Tibial nerve (tissue), 4 donors: ENCODE measurements around the gene ZNF425. TPM values are rescaled to one million over a fixed set of nuclear protein-coding genes. Genes with fewer than 3 reads are reported as not detected.

Source experiments
- DNase-seq, 2 donors: peaks; one replicate each; pipeline ENCODE4 v3.0.0-alpha.2; 2019; ENCODE audit warnings: low spot score in 2 of 2
- H3K27ac ChIP-seq, 4 donors: fragments of 200-600 bp; sonication (generic) in 3 of 4; one replicate each; pipeline ENCODE4 v1.5.1; 2017 to 2019; ENCODE audit warnings: mild to moderate bottlenecking in 1 of 4
- H3K27me3 ChIP-seq, 2 donors: fragments of 200-600 bp; sonication (generic) in 1 of 2; one replicate each; pipeline versions ENCODE4 v1.5.1 to v1.6.0; 2017 to 2019
- H3K36me3 ChIP-seq, 3 donors: fragments of 200-600 bp; sonication (generic); one replicate each; pipeline ENCODE4 v1.5.1; 2018 to 2019
- H3K4me1 ChIP-seq, 4 donors: fragments of 200-600 bp; sonication (generic) in 3 of 4; one replicate each; pipeline ENCODE4 v1.5.1; 2017 to 2019
- H3K4me3 ChIP-seq, 4 donors: fragments of 200-600 bp; sonication (generic) in 3 of 4; one replicate each; pipeline ENCODE4 v1.5.1; 2017 to 2019; ENCODE audit warnings: mild to moderate bottlenecking in 1 of 4, moderate library complexity in 1 of 4
- H3K9me3 ChIP-seq, 4 donors: fragments of 200-600 bp; sonication (generic) in 3 of 4; one replicate each; pipeline ENCODE4 v1.5.1; 2017 to 2019
- CTCF ChIP-seq, 5 experiments: fragments of 200-600 bp in 3 of 5; fragments of 450-650 bp in 2 of 5; sonication (generic) in 3 of 5; IDR thresholded peaks; one replicate each; pipeline ENCODE4 v1.5.1; 2016 to 2019; ENCODE audit warnings: antibody characterized with exemption in 5 of 5, mild to moderate bottlenecking in 3 of 5, moderate library complexity in 2 of 5
- EP300 ChIP-seq, 2 donors: sonication (generic); formaldehyde crosslinking; IDR thresholded peaks; one replicate each; pipeline ENCODE4 v1.6.1; 2017; ENCODE audit warnings: antibody characterized with exemption in 2 of 2, mild to moderate bottlenecking in 1 of 2
- POLR2A ChIP-seq, 2 donors: fragments of 450-650 bp; IDR thresholded peaks; one replicate each; pipeline ENCODE4 v1.6.1; 2017; ENCODE audit warnings: antibody characterized with exemption in 2 of 2, mild to moderate bottlenecking in 2 of 2, moderate library complexity in 2 of 2
- WGBS, 2 donors: methylation state at CpG; one replicate each; pipeline ENCODE4 v1.1.5; 2018; 5-methylcytosine and 5-hydroxymethylcytosine counted together
- total RNA-seq, 4 donors: library from RNA; depleted of rRNA; stranded (reverse); fragments of >200 nt; gene quantifications; one replicate each; pipeline ENCODE4 v1.1.0, GENCODE V29; 2016

The ZNF425 gene
- 10 to 100 TPM in 1 of 4 donors, 1 to 10 TPM in 3; 1.9 to 10.9 (median 4.6) TPM for total RNA-seq

GRCh38 chr7:149125863-149126661 is at the start of gene ZNF425:
Gene ZNF425 (minus strand): TSS chr7:149126324. CDS start chr7:149126213, 111 bp downstream.
- Histone ChIP-seq H3K4me1 (peaks cover 0 to 21% (median 12%) of the 10 kb centered on the region in 4 donors), H3K27ac (peak within 1 kb of the TSS; percentile 92 to 97 (median 94)), H3K4me3 (peak within 1 kb of the TSS; percentile 76 to 98 (median 82)), H3K9me3 (peaks cover 0 to 5% (median 0%) of the 10 kb centered on the region in 4 donors), H3K27me3 (no peaks in the 10 kb centered on the region), H3K36me3 (peaks cover 0 to 18% (median 0%) of the 10 kb centered on the region in 3 donors)
- WGBS, 2 donors, result 0% methylated on average over 33 to 58 of the region's 72 CpGs
- DNase-seq, result peak; percentile 78 to 81
- peak; percentile 84 to 91 for TF ChIP-seq POLR2A (IDR thresholded peaks at IDR 0.05)
- TF ChIP-seq EP300 (IDR thresholded peaks at IDR 0.05), result peak; percentile 30 to 95
- peak; percentile 97 to 99 (median 98) for TF ChIP-seq CTCF (IDR thresholded peaks at IDR 0.05)

- 91 to 92% methylated on average over 2 of the region's 2 CpGs for WGBS, 2 donors
- peaks cover 4 to 86% (median 6%) of the 10 kb centered on the region in 3 donors for H3K36me3 ChIP-seq
These were observed 49.0 kb upstream of the ZNF425 start for GRCh38 chr7:149175150-149175549.

GRCh38 chr7:149172534-149172920 is 46.4 kb upstream of the ZNF425 start:
- DNase-seq, result no peak
- H3K4me3 ChIP-seq, result no peak overlapping the region
- TF ChIP-seq POLR2A (IDR thresholded peaks at IDR 0.05) (no peak), CTCF (IDR thresholded peaks at IDR 0.05) (no peak), EP300 (IDR thresholded peaks at IDR 0.05) (no peak)
- no peaks in the 10 kb centered on the region for H3K9me3 ChIP-seq
- H3K4me1 ChIP-seq, result no peaks in the 10 kb centered on the region
- 86 to 98% methylated on average over 1 of the region's 1 CpG for WGBS, 2 donors
- no peaks in the 10 kb centered on the region for H3K27me3 ChIP-seq
- no peak overlapping the region for H3K27ac ChIP-seq
- H3K36me3 ChIP-seq, result peaks cover 0 to 85% (median 6%) of the 10 kb centered on the region in 3 donors

More at GRCh38 chr7:149175150-149175549, 49.0 kb upstream of the ZNF425 start:
- Histone ChIP-seq H3K9me3 (no peaks in the 10 kb centered on the region), H3K27ac (no peak overlapping the region), H3K4me3 (no peak overlapping the region), H3K27me3 (no peaks in the 10 kb centered on the region), H3K4me1 (no peaks in the 10 kb centered on the region)
- TF ChIP-seq CTCF (IDR thresholded peaks at IDR 0.05) (no peak), POLR2A (IDR thresholded peaks at IDR 0.05) (no peak)
- no peak for DNase-seq

- 82 to 85% methylated on average over 9 of the region's 9 CpGs for whole genome bisulfite sequencing, 2 donors
- H3K4me3 ChIP-seq, result no peak overlapping the region
- H3K4me1 ChIP-seq, result no peaks in the 10 kb centered on the region
- no peak for DNase-seq
- H3K27me3 ChIP-seq, result no peaks in the 10 kb centered on the region
- H3K9me3 ChIP-seq, result no peaks in the 10 kb centered on the region
- no peak for TF ChIP-seq POLR2A (IDR thresholded peaks at IDR 0.05)
- TF ChIP-seq EP300 (IDR thresholded peaks at IDR 0.05), result no peak
- no peak for TF ChIP-seq CTCF (IDR thresholded peaks at IDR 0.05)
- no peak overlapping the region for H3K27ac ChIP-seq
- peaks cover 0 to 85% (median 6%) of the 10 kb centered on the region in 3 donors for H3K36me3 ChIP-seq
These were observed 45.9 kb upstream of the ZNF425 start for GRCh38 chr7:149171892-149172533.
